ENCODE results near the gene SLC6A9.

SLC6A9 gene

DNA sequence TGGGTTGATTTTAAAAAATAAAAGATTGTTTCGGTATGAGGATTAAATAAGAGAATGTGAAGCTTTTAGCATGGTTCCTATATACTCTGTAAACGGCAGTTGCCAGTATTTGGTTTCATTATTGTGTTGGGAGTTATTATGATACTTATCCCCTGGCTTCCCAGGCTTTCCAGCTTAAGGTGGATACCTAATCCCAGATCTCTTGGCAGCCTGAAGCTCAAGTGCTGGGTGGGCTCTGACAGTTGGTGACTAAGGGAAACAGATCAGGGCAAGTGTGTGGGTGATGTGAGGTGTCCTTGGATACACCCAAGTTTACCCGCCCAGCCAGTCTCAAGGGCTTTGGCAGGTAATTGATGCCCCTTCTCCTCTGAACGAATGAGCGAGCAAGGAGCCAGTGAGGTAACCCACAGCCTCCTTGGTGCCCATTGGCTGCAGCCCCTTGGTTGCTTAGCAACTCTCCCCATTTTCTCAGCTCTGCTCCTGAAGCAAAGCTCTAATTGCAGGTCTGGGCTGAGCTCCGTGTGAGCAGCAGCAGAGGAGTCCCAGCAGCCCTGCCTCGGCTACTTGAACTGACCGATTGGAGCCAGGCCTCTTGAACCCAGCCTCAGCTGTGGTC lies 78.4 kb downstream of the SLC6A9 start:
- in situ Hi-C loops (cut with HindIII; ENCODE audit: low sequenced_read_pairs) = loop anchor here (5.0 kb wide), 1 partner anchor 191 kb away; no protein-coding TSS in a partner anchor

DNA sequence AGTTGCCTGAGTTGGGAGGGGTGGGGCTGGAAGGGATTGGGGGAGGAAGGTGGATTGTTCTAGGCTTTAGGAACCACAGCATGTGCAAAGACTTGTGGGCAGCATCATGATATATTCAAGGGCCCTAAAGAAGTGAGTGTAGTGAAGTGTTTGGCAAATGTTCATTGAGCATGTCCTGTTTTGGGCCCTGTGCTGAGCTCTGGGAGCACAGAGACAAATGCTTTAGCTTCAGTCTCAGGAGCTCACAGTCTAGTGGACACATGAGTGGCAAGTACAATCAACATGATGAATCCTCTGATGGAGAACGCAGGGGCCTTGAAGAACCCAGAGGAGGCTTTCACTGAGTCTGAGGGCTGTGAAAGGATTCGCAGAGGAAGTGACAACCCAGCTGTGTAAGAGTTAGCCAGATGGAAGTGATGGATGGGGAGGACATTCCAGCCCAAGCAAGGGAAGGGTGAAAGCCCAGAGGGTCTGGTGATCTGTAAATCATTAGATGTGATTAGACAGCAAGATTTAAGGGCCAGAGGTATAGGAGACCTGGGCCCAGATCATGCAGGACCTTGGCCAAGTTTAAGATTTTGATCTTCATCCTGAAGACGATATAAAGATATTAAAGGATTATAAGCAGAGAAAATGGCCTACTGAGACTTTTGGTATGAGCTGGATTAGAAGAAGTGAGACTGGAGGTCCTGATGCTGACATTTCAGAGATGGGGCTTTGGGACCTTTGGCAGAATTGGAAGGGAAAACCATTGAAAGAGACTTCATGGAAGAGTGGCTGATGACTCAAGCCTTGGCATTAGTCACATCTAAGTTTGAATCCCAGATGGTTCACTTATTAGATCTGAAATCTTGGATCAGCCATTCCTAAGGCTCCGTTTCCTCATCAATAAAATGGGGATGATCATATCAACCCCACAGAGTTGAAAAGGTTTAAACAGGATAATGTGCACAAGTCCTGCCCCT lies 80.0 kb downstream of the SLC6A9 start:
- in situ Hi-C loops (cut with HindIII; ENCODE audit: low sequenced_read_pairs) = loop anchor here (5.0 kb wide), 1 partner anchor 189 kb away; no protein-coding TSS in a partner anchor

DNA sequence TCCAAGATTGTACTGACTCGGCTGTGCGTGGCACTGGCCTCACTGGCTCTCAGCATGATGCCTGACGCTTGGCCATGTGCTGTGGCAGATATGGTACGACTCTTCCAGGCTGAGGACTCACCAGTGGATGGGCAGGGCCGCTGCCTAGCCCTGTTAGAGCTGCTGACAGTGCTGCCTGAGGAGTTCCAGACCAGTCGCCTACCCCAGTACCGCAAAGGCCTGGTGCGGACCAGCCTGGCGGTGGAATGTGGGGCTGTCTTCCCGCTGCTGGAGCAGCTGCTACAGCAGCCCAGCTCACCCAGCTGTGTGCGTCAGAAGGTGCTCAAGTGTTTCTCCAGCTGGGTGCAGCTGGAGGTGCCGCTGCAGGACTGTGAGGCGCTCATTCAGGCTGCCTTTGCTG lies 81.6 kb downstream of the SLC6A9 start:
- in situ Hi-C loops (cut with HindIII; ENCODE audit: low sequenced_read_pairs) = loop anchor here (5.0 kb wide), 1 partner anchor 187 kb away; no protein-coding TSS in a partner anchor

DNA sequence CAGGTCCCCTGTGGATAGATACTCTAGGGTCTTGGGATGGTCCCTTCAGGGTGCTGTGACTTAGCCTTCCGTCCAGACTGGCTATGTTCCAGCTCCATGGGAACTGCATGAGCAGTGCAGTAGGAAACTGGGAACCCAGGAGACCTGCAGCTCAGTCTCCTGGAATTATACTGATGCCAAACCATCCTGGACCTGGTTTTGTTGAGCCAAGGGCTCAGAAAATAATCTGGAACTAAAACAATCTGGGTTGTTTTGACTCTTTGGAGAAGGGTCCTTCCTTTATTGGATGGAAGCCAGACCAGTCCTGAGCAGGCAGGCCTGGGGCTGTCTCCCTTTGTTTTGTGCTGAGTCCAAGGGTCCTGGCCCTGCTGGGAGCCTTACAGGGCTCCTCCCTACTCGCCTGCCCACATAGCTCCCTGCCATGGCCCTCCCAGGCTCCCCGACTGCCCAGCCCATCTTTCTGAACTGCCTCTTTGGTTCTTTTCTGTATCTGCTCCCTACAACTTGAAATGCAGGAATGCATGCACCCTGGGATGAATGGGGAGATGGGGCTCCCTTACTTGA lies 83.3 kb downstream of the SLC6A9 start:
- in situ Hi-C loops (cut with HindIII; ENCODE audit: low sequenced_read_pairs) = no loop called here

DNA sequence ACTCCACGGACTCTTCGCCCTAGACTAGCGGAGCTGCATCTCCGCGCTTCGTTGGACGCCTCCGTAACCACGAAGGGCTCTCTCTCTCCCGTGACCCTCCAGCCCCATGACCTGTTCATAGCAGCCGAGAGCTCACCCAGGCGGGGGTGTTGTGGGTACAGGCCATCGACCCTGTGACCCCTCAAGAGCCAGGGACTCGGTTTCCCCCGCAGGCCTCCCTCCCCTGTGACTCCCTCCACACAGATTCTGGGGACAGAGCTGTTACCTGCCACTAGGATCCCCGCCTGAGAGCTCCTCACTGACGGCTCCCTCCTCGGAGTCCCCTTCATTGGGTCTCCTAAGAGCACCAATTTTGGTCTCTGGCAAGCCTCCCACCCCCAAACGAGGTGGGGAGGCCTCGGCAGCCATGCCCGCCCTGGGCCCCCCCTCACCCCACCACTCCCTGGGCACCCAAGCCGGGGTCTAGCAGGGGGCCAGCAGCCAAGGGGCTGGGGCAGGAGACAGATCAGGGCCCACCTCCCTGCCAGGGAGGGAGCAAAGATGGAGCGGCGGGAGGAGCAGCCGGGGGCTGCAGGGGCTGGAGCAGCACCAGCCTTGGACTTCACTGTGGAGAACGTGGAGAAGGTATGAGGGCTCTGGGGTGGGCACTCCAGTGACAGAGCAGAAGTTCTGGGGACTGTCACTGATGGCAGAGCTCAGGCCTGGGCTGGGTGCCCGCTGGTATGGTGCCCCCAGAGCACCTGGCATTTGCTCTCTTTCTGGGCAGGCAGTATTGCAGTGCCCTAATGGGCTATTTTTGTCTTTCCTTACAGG lies 84.0 kb downstream of the SLC6A9 start:
- in situ Hi-C loops (cut with HindIII; ENCODE audit: low sequenced_read_pairs) = no loop called here
